GM21529 (cell line): ENCODE measurements around the gene CCNE1.

ENCODE experiments used
- ATAC-seq: cut with Tn5 transposase; IDR thresholded peaks from one replicate; pipeline ENCODE4 v1.9.1; 2021; ENCODE audit not compliant: unreplicated experiment

Gene CCNE1

GRCh38 chr19:29842471-29843179, 30.8 kb downstream of the CCNE1 start:
- ATAC-seq, result no peak

- ATAC-seq, result no peak
Measured at GRCh38 chr19:29843180-29844051, 31.6 kb downstream of the CCNE1 start.

- peak; percentile 71 for ATAC-seq
Measured at GRCh38 chr19:29844891-29845573, 33.2 kb downstream of the CCNE1 start.

GRCh38 chr19:29845574-29846176, 33.9 kb downstream of the CCNE1 start:
- no peak for ATAC-seq

GRCh38 chr19:29849208-29849607, 37.4 kb downstream of the CCNE1 start:
- no peak for ATAC-seq

GRCh38 chr19:29850482-29850881, 38.7 kb downstream of the CCNE1 start:
- ATAC-seq, result no peak

- peak; percentile 77 for ATAC-seq
Measured at GRCh38 chr19:29851769-29852521, 40.2 kb downstream of the CCNE1 start.

- no peak for ATAC-seq
Measured at GRCh38 chr19:29854033-29854432, 42.2 kb downstream of the CCNE1 start.

- ATAC-seq, result no peak
Measured at GRCh38 chr19:29855087-29855486, 43.3 kb downstream of the CCNE1 start.

GRCh38 chr19:29855741-29856500, 44.1 kb downstream of the CCNE1 start:
- ATAC-seq, result no peak

GRCh38 chr19:29858000-29858596, 46.3 kb downstream of the CCNE1 start:
- no peak for ATAC-seq

GRCh38 chr19:29858621-29859020, 46.8 kb downstream of the CCNE1 start:
- ATAC-seq, result no peak

GRCh38 chr19:29860492-29860891, 48.7 kb downstream of the CCNE1 start:
- no peak for ATAC-seq

GRCh38 chr19:29861574-29861973, 49.8 kb downstream of the CCNE1 start:
- no peak for ATAC-seq

GRCh38 chr19:29866011-29866410, 54.2 kb downstream of the CCNE1 start:
- no peak for ATAC-seq

- no peak for ATAC-seq
Measured at GRCh38 chr19:29867984-29868383, 56.2 kb downstream of the CCNE1 start.

GRCh38 chr19:29871143-29871542, 59.4 kb downstream of the CCNE1 start:
- no peak for ATAC-seq

- ATAC-seq, result no peak
Measured at GRCh38 chr19:29872224-29872731, 60.5 kb downstream of the CCNE1 start.
